OCI-LY7 (cell line): Measurements from ENCODE around the gene PLA2G2A. TPM values are rescaled to one million over a fixed set of nuclear protein-coding genes. Genes with fewer than 3 reads are reported as not detected.

Experiments used
- BruUV-seq: library from RNA; stranded (reverse); fragments of 400-500 nt; replicated peaks from 2 replicates; lab custom pipeline; 2021; lab: Mats Ljungman, UMichigan
- CTCF ChIA-PET: fragments of 300-600 bp; sonication (Branson Sonifier 250); formaldehyde crosslinking; loops from one replicate; lab custom pipeline; 2022; ENCODE audit warnings: antibody characterized with exemption; ENCODE audit not compliant: unreplicated experiment; lab: Charles Lee
- POLR2A ChIA-PET: fragments of 300-600 bp; sonication (Branson Sonifier 250); formaldehyde crosslinking; loops from one replicate; lab custom pipeline; 2022; ENCODE audit warnings: antibody characterized with exemption; lab: Charles Lee
- DNase-seq: peaks from one replicate; pipeline ENCODE4 v3.0.0-alpha.2; 2015; ENCODE audit warnings: low spot score
- H2AFZ ChIP-seq: fragments of 200-600 bp; sonication (generic), shearing (Covaris generic); 2 replicates; pipeline ENCODE4 v1.6.1; 2014; ENCODE audit warnings: mild to moderate bottlenecking, antibody characterized with exemption, low read length, moderate library complexity
- H3K27ac ChIP-seq: fragments of 200-600 bp; sonication (generic); 2 replicates; pipeline ENCODE4 v1.5.1; 2014; ENCODE audit warnings: mixed run types, low read depth, mild to moderate bottlenecking, moderate library complexity, low read length, inconsistent platforms; ENCODE audit not compliant: poor library complexity, severe bottlenecking
- H3K36me3 ChIP-seq: fragments of 200-600 bp; sonication (generic); 2 replicates; pipeline ENCODE4 v1.6.1; 2014; ENCODE audit warnings: mild to moderate bottlenecking, antibody characterized with exemption, low read length, moderate library complexity, mixed read lengths; ENCODE audit not compliant: insufficient read depth
- H3K4me1 ChIP-seq: fragments of 200-600 bp; sonication (generic); 2 replicates; pipeline ENCODE4 v1.5.1; 2014; ENCODE audit warnings: mild to moderate bottlenecking, low read length; ENCODE audit not compliant: insufficient read depth, poor library complexity, severe bottlenecking
- H3K4me2 ChIP-seq: fragments of 200-600 bp; sonication (generic); 2 replicates; pipeline ENCODE4 v1.6.1; 2014; ENCODE audit warnings: mild to moderate bottlenecking, low read length
- H3K4me3 ChIP-seq: fragments of 200-600 bp; sonication (generic); 2 replicates; pipeline ENCODE4 v1.5.1; 2014; ENCODE audit warnings: mild to moderate bottlenecking, low read depth, low read length; ENCODE audit not compliant: poor library complexity, severe bottlenecking
- H3K79me2 ChIP-seq: fragments of 200-600 bp; sonication (generic); 2 replicates; pipeline ENCODE4 v1.6.1; 2016; ENCODE audit warnings: low read depth, mild to moderate bottlenecking, low read length, moderate library complexity, mixed read lengths; ENCODE audit not compliant: insufficient read depth
- H3K9me2 ChIP-seq: fragments of 200-600 bp; sonication (generic); 2 replicates; pipeline ENCODE4 v1.6.1; 2016; ENCODE audit warnings: mild to moderate bottlenecking, low read length, mixed read lengths; ENCODE audit not compliant: insufficient read depth
- H3K9me3 ChIP-seq: fragments of 200-600 bp; sonication (generic); 2 replicates; pipeline ENCODE4 v1.6.1; 2014; ENCODE audit warnings: mild to moderate bottlenecking, mixed run types, low read length, mixed read lengths
- H4K20me1 ChIP-seq: fragments of 200-600 bp; sonication (generic); 2 replicates; pipeline ENCODE4 v1.6.1; 2014; ENCODE audit warnings: mild to moderate bottlenecking, antibody characterized with exemption, low read length, moderate library complexity, mixed read lengths; ENCODE audit not compliant: insufficient read depth
- EZH2phosphoT487 ChIP-seq: fragments of 200-600 bp; sonication (generic); IDR thresholded peaks from 2 replicates; pipeline ENCODE4 v1.6.1; 2018; ENCODE audit warnings: low read depth, borderline replicate concordance, mild to moderate bottlenecking, mixed run types, antibody characterized with exemption, low read length, moderate library complexity, mixed read lengths
- intact Hi-C: fragments of 100-400 bp; cut with micrococcal nuclease; formaldehyde crosslinking; loops from one replicate; pipeline ENCODE4 v1.10.0; 2022; ENCODE audit not compliant: unreplicated experiment
- total RNA-seq, 2 experiments: library from RNA; depleted of rRNA in 1 of 2; stranded (reverse); fragments of >200 nt in 1 of 2; shearing (Covaris generic) in 1 of 2; gene quantifications; 2 replicates each; pipeline ENCODE4 v1.2.3, GENCODE V29; 2014 to 2022
- TF ChIP-seq, protein P1 (sequence below): fragments of 200-600 bp; sonication (generic); conservative IDR thresholded peaks from 2 replicates; pipeline ENCODE4 v1.5.1; 2014; ENCODE audit warnings: mild to moderate bottlenecking, antibody characterized with exemption, low read length, moderate library complexity, mixed read lengths

The PLA2G2A gene
- total RNA-seq, 2 experiments from 2014 or later: not detected

DNA sequence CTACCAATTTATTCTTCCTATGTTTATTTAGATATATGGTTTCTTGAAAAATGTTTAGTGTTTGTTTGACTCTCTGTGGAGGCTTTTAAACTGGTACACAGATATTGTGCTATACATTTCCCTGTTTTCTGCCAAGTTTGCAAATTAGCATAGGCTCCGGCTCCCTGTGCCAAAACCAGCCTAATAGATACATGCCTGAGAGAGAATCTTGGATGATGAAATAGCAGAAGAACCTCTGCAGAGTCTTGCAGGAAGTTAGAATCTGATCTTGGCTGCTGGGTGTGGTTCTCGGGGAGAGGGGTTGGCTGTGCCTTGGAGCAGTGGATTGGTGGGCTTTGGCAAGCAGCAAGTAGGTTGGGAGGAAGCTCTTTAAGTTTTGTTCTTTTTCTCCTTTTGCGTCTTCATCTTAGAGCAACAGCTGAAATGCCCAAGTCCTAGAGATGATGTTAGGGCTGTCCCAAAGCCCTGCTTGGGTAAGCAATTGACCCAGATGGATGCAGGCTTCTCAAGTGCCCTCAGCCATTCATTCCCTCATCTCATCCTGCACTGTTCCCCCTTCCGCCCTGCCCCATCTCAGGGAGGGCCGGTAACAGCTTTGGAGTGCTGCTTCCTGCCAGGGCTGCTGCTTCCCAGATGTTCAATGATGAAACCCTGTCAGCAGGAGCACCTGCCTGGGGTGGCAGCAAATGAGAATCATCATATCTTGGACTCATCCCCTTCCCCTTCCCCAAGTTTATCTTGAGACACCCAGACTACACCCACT, 9.3 kb downstream of the PLA2G2A start:
- TF ChIP-seq EZH2phosphoT487: no peak
- TF ChIP-seq, protein P1, sequence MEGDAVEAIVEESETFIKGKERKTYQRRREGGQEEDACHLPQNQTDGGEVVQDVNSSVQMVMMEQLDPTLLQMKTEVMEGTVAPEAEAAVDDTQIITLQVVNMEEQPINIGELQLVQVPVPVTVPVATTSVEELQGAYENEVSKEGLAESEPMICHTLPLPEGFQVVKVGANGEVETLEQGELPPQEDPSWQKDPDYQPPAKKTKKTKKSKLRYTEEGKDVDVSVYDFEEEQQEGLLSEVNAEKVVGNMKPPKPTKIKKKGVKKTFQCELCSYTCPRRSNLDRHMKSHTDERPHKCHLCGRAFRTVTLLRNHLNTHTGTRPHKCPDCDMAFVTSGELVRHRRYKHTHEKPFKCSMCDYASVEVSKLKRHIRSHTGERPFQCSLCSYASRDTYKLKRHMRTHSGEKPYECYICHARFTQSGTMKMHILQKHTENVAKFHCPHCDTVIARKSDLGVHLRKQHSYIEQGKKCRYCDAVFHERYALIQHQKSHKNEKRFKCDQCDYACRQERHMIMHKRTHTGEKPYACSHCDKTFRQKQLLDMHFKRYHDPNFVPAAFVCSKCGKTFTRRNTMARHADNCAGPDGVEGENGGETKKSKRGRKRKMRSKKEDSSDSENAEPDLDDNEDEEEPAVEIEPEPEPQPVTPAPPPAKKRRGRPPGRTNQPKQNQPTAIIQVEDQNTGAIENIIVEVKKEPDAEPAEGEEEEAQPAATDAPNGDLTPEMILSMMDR: no peak
- BruUV-seq: no TSS peak
- H3K4me1 ChIP-seq: no peaks in the 10 kb centered on the region
- no peak overlapping the region for H3K4me3 ChIP-seq
- no peaks in the 10 kb centered on the region for H3K36me3 ChIP-seq
- no peaks in the 10 kb centered on the region for H3K9me2 ChIP-seq
- no peak for DNase-seq
- POLR2A ChIA-PET: no interaction called here
- no peak overlapping the region for H3K4me2 ChIP-seq
- no peak overlapping the region for H3K27ac ChIP-seq
- no peaks in the 10 kb centered on the region for H4K20me1 ChIP-seq
- H2AFZ ChIP-seq: no peak overlapping the region
- CTCF ChIA-PET: no interaction called here
- no peaks in the 10 kb centered on the region for H3K79me2 ChIP-seq
- intact Hi-C loops: no loop called here
- H3K9me3 ChIP-seq: no peaks in the 10 kb centered on the region

DNA sequence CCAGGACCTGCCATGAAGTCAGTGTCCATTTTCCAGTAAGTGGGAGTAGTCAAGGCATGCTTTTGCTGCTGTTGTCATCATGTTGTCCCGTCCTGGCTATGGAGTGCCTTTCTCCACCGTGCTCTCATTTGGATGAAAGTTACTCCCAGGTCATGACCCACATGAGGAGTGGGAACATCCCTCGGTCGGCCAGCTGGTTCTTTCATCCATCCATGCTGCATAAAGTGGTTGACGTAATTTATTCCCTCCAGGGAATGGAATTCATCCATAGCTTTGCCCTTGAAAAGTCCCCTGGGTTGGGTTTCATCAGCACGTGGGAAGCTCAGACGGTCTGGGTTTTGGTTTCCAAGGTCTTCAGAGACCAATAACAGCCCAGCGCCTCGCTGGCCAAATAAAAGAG, 11.6 kb downstream of the PLA2G2A start:
- intact Hi-C loops: no loop called here
- no peaks in the 10 kb centered on the region for H3K79me2 ChIP-seq
- ChIA-PET CTCF (no interaction called here), POLR2A (no interaction called here)
- no peak overlapping the region for H2AFZ ChIP-seq
- no peaks in the 10 kb centered on the region for H3K9me3 ChIP-seq
- no peak for DNase-seq
- H3K27ac ChIP-seq: no peak overlapping the region
- no peaks in the 10 kb centered on the region for H3K36me3 ChIP-seq
- no peak overlapping the region for H3K4me2 ChIP-seq
- no peaks in the 10 kb centered on the region for H3K9me2 ChIP-seq
- no TSS peak for BruUV-seq
- TF ChIP-seq, protein P1: no peak
- TF ChIP-seq EZH2phosphoT487: no peak
- H3K4me3 ChIP-seq: no peak overlapping the region
- H3K4me1 ChIP-seq: no peaks in the 10 kb centered on the region
- no peaks in the 10 kb centered on the region for H4K20me1 ChIP-seq

DNA sequence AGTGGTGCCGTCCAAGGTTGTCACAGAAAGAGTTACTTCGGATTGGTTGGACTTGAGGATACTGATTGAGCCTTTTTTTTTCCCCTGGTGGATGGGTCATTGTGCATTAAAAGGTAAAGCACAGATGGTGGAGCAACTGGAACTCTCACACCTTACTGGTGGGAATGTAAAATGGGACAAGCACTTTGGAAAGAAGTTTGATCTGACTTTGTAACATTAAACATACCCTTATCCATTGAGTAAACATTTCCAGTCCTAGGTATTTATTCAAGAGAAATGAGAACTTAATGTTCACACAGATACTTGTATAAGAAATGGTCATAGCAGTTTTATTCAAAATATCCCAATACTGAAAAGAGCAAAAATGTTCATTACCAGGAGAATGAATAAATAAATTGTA, 14.9 kb downstream of the PLA2G2A start:
- no peak overlapping the region for H2AFZ ChIP-seq
- H3K27ac ChIP-seq: no peak overlapping the region
- H3K36me3 ChIP-seq: no peaks in the 10 kb centered on the region
- peaks cover 4% of the 10 kb centered on the region for H3K4me1 ChIP-seq
- intact Hi-C loops: no loop called here
- no peak for DNase-seq
- no peaks in the 10 kb centered on the region for H3K9me2 ChIP-seq
- H3K9me3 ChIP-seq: no peaks in the 10 kb centered on the region
- no peaks in the 10 kb centered on the region for H4K20me1 ChIP-seq
- ChIA-PET CTCF (no interaction called here), POLR2A (no interaction called here)
- no peak overlapping the region for H3K4me3 ChIP-seq
- H3K79me2 ChIP-seq: no peaks in the 10 kb centered on the region
- BruUV-seq: no TSS peak
- H3K4me2 ChIP-seq: no peak overlapping the region
- TF ChIP-seq, protein P1: no peak
- no peak for TF ChIP-seq EZH2phosphoT487
